WERI-Rb-1 (cell line): ENCODE data around the gene FGF12.
"Not testable (repeated sequence)": the region's sequence is repeated elsewhere in the genome, so short reads cannot be mapped to it uniquely, and the experiment has no call there.

ENCODE experiments used
- DNase-seq: peaks from one replicate; pipeline ENCODE4 v3.0.0-alpha.2; 2020
- H3K27ac ChIP-seq: fragments of 250-450 bp; sonication (Bioruptor Pico); 2 replicates; pipeline ENCODE4 v1.5.1; 2020; ENCODE audit warnings: mild to moderate bottlenecking, moderate library complexity
- H3K27me3 ChIP-seq: fragments of 250-450 bp; sonication (Bioruptor Pico); 2 replicates; pipeline ENCODE4 v1.5.1; 2021; ENCODE audit warnings: mild to moderate bottlenecking, low read depth, moderate library complexity; ENCODE audit not compliant: insufficient read depth, severe bottlenecking
- H3K36me3 ChIP-seq: fragments of 250-450 bp; sonication (Bioruptor Pico); 2 replicates; pipeline ENCODE4 v1.5.1; 2020; ENCODE audit warnings: mild to moderate bottlenecking, moderate library complexity
- H3K4me3 ChIP-seq: 2 replicates; pipeline ENCODE4 v1.5.1; 2011; ENCODE audit warnings: low read depth, mild to moderate bottlenecking, control low read depth, low read length
- H3K9me3 ChIP-seq: fragments of 250-450 bp; sonication (Bioruptor Pico); 2 replicates; pipeline ENCODE4 v1.5.1; 2021; ENCODE audit warnings: mild to moderate bottlenecking, moderate library complexity; ENCODE audit not compliant: severe bottlenecking
- CTCF ChIP-seq: IDR thresholded peaks from 2 replicates; pipeline ENCODE4 v1.5.1; 2011; ENCODE audit warnings: low read depth, mild to moderate bottlenecking, control low read depth, inconsistent platforms, low read length

Gene FGF12

GRCh38 chr3:192726385-192726784 lies 956 bp downstream of the FGF12 start:
- no peak for DNase-seq
- no peaks in the 10 kb centered on the region for H3K27me3 ChIP-seq
- no peak for TF ChIP-seq CTCF
- no peak overlapping the region for H3K27ac ChIP-seq
- no peaks in the 10 kb centered on the region for H3K9me3 ChIP-seq
- no peak overlapping the region for H3K4me3 ChIP-seq
- no peaks in the 10 kb centered on the region for H3K36me3 ChIP-seq

GRCh38 chr3:192719964-192720363 lies 7.4 kb downstream of the FGF12 start:
- no peak for TF ChIP-seq CTCF
- DNase-seq, result no peak

DNA sequence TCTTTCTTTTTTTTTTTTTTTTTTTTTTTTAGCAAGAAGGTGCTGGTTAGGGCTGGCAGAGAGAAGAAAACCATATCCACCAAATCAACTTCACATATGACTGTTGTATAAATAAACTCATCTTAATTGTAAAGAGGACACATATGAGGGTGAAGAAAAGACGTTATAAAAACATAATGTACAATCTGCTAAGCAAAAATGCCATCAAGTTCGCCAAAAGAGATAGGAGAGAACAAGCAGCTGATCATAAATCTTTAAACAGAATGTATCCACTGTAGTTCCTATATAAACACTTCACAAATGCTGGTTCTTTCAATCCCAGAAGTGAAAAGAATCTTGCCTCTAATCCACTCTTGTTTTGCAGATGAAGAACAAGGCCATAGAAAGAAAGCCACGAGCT lies 9.2 kb downstream of the FGF12 start:
- H3K9me3 ChIP-seq, result no peaks in the 10 kb centered on the region
- H3K27ac ChIP-seq, result no peak overlapping the region
- H3K4me3 ChIP-seq, result no peak overlapping the region
- no peaks in the 10 kb centered on the region for H3K27me3 ChIP-seq
- DNase-seq, result no peak
- TF ChIP-seq CTCF, result no peak
- H3K36me3 ChIP-seq, result no peaks in the 10 kb centered on the region

More at GRCh38 chr3:192719964-192720363, 7.4 kb downstream of the FGF12 start:
- Histone ChIP-seq H3K9me3 (no peaks in the 10 kb centered on the region), H3K27ac (no peak overlapping the region), H3K27me3 (no peaks in the 10 kb centered on the region), H3K4me3 (no peak overlapping the region), H3K36me3 (no peaks in the 10 kb centered on the region)

GRCh38 chr3:192715126-192715525 lies 12.2 kb downstream of the FGF12 start:
- no peak overlapping the region for H3K4me3 ChIP-seq
- no peak for TF ChIP-seq CTCF
- H3K27ac ChIP-seq, result no peak overlapping the region
- no peaks in the 10 kb centered on the region for H3K9me3 ChIP-seq
- no peaks in the 10 kb centered on the region for H3K27me3 ChIP-seq
- no peaks in the 10 kb centered on the region for H3K36me3 ChIP-seq
- no peak for DNase-seq

DNA sequence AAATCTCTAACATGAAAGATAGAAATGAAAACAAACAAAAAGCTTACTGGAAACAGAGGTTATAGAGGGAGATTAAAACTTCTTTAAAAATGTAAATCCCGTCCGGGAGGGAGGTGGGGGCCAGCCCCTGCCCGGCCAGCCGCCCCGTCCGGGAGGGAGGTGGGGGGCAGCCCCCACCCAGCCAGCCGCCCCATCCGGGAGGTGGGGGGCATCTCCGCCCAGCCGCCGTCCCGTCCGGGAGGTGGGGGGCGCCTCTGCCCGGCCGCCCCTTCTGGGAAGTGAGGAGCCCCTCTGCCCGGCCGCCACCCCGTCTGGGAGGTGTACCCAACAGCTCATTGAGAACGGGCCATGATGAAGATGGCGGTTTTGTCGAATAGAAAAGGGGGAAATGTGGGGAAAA lies 16.2 kb downstream of the FGF12 start:
- not testable (repeated sequence) for H3K4me3 ChIP-seq, DNase-seq, H3K36me3 ChIP-seq, H3K9me3 ChIP-seq, H3K27ac ChIP-seq, H3K27me3 ChIP-seq

- TF ChIP-seq CTCF, result no peak
- Histone ChIP-seq H3K27me3 (no peaks in the 10 kb centered on the region), H3K4me3 (no peak overlapping the region), H3K9me3 (no peaks in the 10 kb centered on the region), H3K27ac (no peak overlapping the region), H3K36me3 (no peaks in the 10 kb centered on the region)
- DNase-seq, result no peak
Observed at GRCh38 chr3:192710366-192710765, 17.0 kb downstream of the FGF12 start.

DNA sequence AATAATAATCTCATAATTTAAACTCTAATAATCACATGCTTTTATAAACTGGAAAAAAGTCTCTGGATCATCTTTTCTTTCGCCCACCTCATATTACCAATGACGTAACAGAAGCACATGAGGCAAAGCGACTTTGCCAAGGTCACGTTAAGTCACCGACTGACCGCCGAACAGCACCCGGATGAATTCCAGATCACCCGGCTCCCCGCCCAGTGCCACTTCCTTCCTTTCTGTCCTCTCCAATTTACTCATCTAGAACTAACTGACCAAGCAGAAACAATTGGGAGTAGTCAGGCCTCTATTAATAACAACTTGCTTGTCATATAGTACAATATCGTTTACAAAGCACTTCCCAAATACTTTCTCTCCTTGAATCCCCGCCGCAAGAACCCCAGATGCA lies 21.1 kb downstream of the FGF12 start:
- TF ChIP-seq CTCF, result no peak
- Histone ChIP-seq H3K4me3 (no peak overlapping the region), H3K36me3 (no peaks in the 10 kb centered on the region), H3K27ac (no peak overlapping the region), H3K9me3 (no peaks in the 10 kb centered on the region), H3K27me3 (no peaks in the 10 kb centered on the region)
- DNase-seq, result no peak
